Stimulated activated CD8-positive, alpha-beta memory T cell treated with anti-CD3 and anti-CD28 coated beads, Interleukin-15, amount 100 ng/mL, for 1 hour (primary cell): Measurements from ENCODE around the gene HLA-DQB2.
A peak's percentile ranks its signal among the peaks of the same experiment; 100 is the strongest.
"Not testable (repeated sequence)": the region's sequence is repeated elsewhere in the genome, so short reads cannot be mapped to it uniquely, and the experiment has no call there.

Source experiments
- DNase-seq: peaks from one replicate; pipeline ENCODE4 v3.0.0-alpha.2; 2020; ENCODE audit warnings: low read depth

HLA-DQB2 gene

GRCh38 chr6:32763421-32763820 lies at the start of gene HLA-DQB2:
Gene HLA-DQB2 (minus strand): TSS chr6:32763532. CDS start chr6:32763470, 62 bp downstream.
- DNase-seq: no peak

- no peak for DNase-seq
Observed at GRCh38 chr6:32809171-32809570, 45.8 kb upstream of the HLA-DQB2 start.

GRCh38 chr6:32807020-32807580 lies 43.8 kb upstream of the HLA-DQB2 start:
- DNase-seq: no peak

- not testable (repeated sequence) for DNase-seq
Observed at GRCh38 chr6:32805404-32805803, 42.1 kb upstream of the HLA-DQB2 start.

GRCh38 chr6:32803416-32803815 lies 40.1 kb upstream of the HLA-DQB2 start:
- no peak for DNase-seq

- no peak for DNase-seq
Observed at GRCh38 chr6:32799740-32800139, 36.4 kb upstream of the HLA-DQB2 start.

GRCh38 chr6:32799168-32799567 lies 35.8 kb upstream of the HLA-DQB2 start:
- DNase-seq: no peak

GRCh38 chr6:32796848-32797776 lies 33.8 kb upstream of the HLA-DQB2 start:
- DNase-seq: peak; percentile 80

- DNase-seq: no peak
Observed at GRCh38 chr6:32794510-32794909, 31.2 kb upstream of the HLA-DQB2 start.

- DNase-seq: no peak
Observed at GRCh38 chr6:32792901-32793435, 29.6 kb upstream of the HLA-DQB2 start.

GRCh38 chr6:32790306-32790705 lies 27.0 kb upstream of the HLA-DQB2 start:
- no peak for DNase-seq

- DNase-seq: no peak
Observed at GRCh38 chr6:32785781-32786533, 22.6 kb upstream of the HLA-DQB2 start.

- DNase-seq: not testable (repeated sequence)
Observed at GRCh38 chr6:32782923-32783322, 19.6 kb upstream of the HLA-DQB2 start.

- DNase-seq: no peak
Observed at GRCh38 chr6:32779036-32779435, 15.7 kb upstream of the HLA-DQB2 start.

- DNase-seq: no peak
Observed at GRCh38 chr6:32775071-32775470, 11.7 kb upstream of the HLA-DQB2 start.

GRCh38 chr6:32774426-32774825 lies 11.1 kb upstream of the HLA-DQB2 start:
- DNase-seq: no peak

- no peak for DNase-seq
Observed at GRCh38 chr6:32772656-32773055, 9.3 kb upstream of the HLA-DQB2 start.

GRCh38 chr6:32764048-32764447 lies 716 bp upstream of the HLA-DQB2 start:
- no peak for DNase-seq

- DNase-seq: no peak
Observed at GRCh38 chr6:32761548-32761947, 1.8 kb downstream of the HLA-DQB2 start.

- no peak for DNase-seq
Observed at GRCh38 chr6:32761072-32761471, 2.3 kb downstream of the HLA-DQB2 start.

- DNase-seq: no peak
Observed at GRCh38 chr6:32759669-32760068, 3.7 kb downstream of the HLA-DQB2 start.

GRCh38 chr6:32752580-32752979 lies 10.8 kb downstream of the HLA-DQB2 start:
- no peak for DNase-seq
